ENCODE data around the gene CBX1.

CBX1 gene

GRCh38 chr17:48101012-48101720 is at the start of gene CBX1:
Gene CBX1 (minus strand): TSS chr17:48101478. CDS start chr17:48077004, 24,474 bp downstream.
- H3K27ac ChIP-seq (ENCODE audit: low read length) = peak within 1 kb of the TSS; percentile 83

DNA sequence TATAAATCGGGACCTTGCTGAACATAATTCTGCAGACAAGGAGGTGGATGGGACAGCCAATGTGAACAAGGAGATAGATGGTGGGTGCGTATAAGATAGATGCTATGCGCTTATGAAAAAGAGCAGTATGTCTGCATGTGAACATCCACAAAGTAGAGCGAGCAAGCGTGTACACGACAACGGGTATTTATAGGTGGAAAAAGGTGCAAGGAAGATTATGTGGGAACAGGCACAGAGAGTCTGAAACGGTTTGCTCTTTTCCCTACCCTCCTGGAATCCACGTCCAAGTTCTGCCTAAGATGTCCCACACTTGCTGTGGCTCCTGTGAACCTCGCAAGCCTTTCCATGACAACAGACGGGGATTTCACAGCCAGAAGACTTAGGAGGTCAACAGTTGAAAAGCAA is 49.3 kb upstream of the CBX1 start:
- H3K27me3 ChIP-seq (ENCODE audit: low read depth, low read length) = peaks cover 17% of the 10 kb centered on the region
- no peaks in the 10 kb centered on the region for H3K36me3 ChIP-seq (ENCODE audit: control insufficient read depth in 1 of 2, insufficient read depth in 2 of 2, low read length in 2 of 2)
- no peak overlapping the region for H3K27ac ChIP-seq (ENCODE audit: low read length)
- H3K4me3 ChIP-seq (ENCODE audit: low read depth in 1 of 2, low read length in 2 of 2) = no peak overlapping the region
- no peaks in the 10 kb centered on the region for H3K4me1 ChIP-seq (ENCODE audit: control insufficient read depth in 1 of 2, insufficient read depth in 2 of 2, low read length in 2 of 2)
- H3K9me3 ChIP-seq (ENCODE audit: control insufficient read depth in 1 of 2, low read length in 2 of 2) = no peaks in the 10 kb centered on the region

More at GRCh38 chr17:48101012-48101720, at the start of gene CBX1:
- H3K9me3 ChIP-seq (ENCODE audit: control insufficient read depth in 1 of 2, low read length in 2 of 2) = peaks cover 0 to 3% of the 10 kb centered on the region in 2 donors
- H3K4me3 ChIP-seq (ENCODE audit: low read depth in 1 of 2, low read length in 2 of 2) = peak within 1 kb of the TSS; percentile 69 to 94
- H3K4me1 ChIP-seq (ENCODE audit: control insufficient read depth in 1 of 2, insufficient read depth in 2 of 2, low read length in 2 of 2) = peaks cover 4% of the 10 kb centered on the region in 2 donors
- H3K36me3 ChIP-seq (ENCODE audit: control insufficient read depth in 1 of 2, insufficient read depth in 2 of 2, low read length in 2 of 2) = no peaks in the 10 kb centered on the region
- H3K27me3 ChIP-seq (ENCODE audit: low read depth, low read length) = no peaks in the 10 kb centered on the region

DNA sequence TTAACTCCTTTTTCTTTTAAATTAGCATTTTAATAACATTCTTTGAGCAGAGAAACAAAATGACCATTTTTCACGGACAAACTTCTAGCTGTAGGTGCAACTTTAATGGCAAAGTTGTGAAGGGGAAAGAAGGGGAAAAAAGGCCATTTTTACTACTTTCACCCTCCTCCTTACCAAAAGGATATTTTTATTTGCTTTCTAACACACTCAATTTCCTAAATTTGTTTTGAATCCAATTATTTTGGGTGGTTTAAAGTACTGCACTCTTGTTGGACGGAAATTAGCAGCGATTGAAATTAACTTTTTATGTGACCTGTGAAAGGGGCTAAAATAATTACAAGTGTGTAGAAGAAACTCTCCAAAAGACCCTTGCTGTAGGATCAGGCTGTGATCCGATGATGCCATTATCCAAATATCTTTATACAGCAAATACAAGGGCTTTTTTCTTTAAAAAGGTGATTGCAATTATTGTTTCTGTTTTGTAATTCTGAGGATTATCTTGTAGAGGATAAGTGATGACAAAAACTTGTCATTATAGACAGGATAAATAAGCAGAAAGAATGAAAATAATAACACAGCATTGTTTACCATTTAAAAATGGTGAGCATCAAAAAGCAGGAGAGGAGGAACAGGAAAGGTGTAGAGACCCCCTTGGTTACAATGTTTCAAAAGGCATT is 48.6 kb upstream of the CBX1 start:
- Histone ChIP-seq H3K27me3 (ENCODE audit: low read depth, low read length) (peaks cover 17% of the 10 kb centered on the region), H3K36me3 (ENCODE audit: control insufficient read depth in 1 of 2, insufficient read depth in 2 of 2, low read length in 2 of 2) (no peaks in the 10 kb centered on the region)

GRCh38 chr17:48148854-48149786 is 47.8 kb upstream of the CBX1 start:
- H3K27me3 ChIP-seq (ENCODE audit: low read depth, low read length) = peaks cover 17% of the 10 kb centered on the region
- no peaks in the 10 kb centered on the region for H3K36me3 ChIP-seq (ENCODE audit: control insufficient read depth in 1 of 2, insufficient read depth in 2 of 2, low read length in 2 of 2)
- no peak overlapping the region for H3K27ac ChIP-seq (ENCODE audit: low read length)
- H3K4me1 ChIP-seq (ENCODE audit: control insufficient read depth in 1 of 2, insufficient read depth in 2 of 2, low read length in 2 of 2) = no peaks in the 10 kb centered on the region
- no peaks in the 10 kb centered on the region for H3K9me3 ChIP-seq (ENCODE audit: control insufficient read depth in 1 of 2, low read length in 2 of 2)
- no peak overlapping the region for H3K4me3 ChIP-seq (ENCODE audit: low read depth in 1 of 2, low read length in 2 of 2)

More for the DNA sequence above, 48.6 kb upstream of the CBX1 start:
- H3K27ac ChIP-seq (ENCODE audit: low read length) = no peak overlapping the region
- H3K4me1 ChIP-seq (ENCODE audit: control insufficient read depth in 1 of 2, insufficient read depth in 2 of 2, low read length in 2 of 2) = no peaks in the 10 kb centered on the region
- no peaks in the 10 kb centered on the region for H3K9me3 ChIP-seq (ENCODE audit: control insufficient read depth in 1 of 2, low read length in 2 of 2)
- H3K4me3 ChIP-seq (ENCODE audit: low read depth in 1 of 2, low read length in 2 of 2) = no peak overlapping the region

DNA sequence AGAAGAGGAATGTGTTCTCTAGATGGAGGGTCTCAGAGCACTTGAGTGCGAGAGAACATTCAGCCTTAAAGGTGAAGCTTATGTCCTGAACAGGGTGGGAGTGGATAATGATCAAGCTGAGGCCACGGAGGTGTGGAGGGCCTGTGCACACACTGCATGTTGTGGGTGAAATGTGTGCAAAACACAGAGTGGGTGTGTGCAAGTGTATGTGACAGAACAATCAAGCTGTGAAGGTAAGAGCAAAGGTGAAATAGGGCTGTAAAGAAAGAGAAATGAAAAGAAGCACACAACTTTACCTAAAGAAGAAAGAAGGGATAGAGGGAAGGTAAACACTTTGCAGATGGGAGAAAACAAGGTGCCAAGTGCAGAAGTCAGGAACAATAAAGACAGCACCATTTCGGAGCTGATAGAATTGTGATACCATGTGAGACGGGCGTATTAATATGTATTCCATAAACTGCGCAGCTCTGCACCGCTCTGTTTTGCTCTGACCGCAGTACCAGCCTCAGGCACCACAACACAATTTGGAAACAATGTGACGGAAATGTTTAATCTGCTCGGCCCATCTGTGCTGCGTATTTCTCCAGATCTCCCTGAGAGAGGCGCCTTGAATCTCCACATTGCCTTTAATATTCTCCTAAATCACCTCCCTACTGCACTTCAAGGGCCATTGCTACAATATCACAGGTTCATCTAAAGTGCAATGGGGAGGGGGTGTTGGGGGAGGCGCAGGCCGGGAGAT is 46.9 kb upstream of the CBX1 start:
- Histone ChIP-seq H3K36me3 (ENCODE audit: control insufficient read depth in 1 of 2, insufficient read depth in 2 of 2, low read length in 2 of 2) (no peaks in the 10 kb centered on the region), H3K4me3 (ENCODE audit: low read depth in 1 of 2, low read length in 2 of 2) (no peak overlapping the region), H3K27ac (ENCODE audit: low read length) (no peak overlapping the region), H3K4me1 (ENCODE audit: control insufficient read depth in 1 of 2, insufficient read depth in 2 of 2, low read length in 2 of 2) (no peaks in the 10 kb centered on the region), H3K9me3 (ENCODE audit: control insufficient read depth in 1 of 2, low read length in 2 of 2) (no peaks in the 10 kb centered on the region), H3K27me3 (ENCODE audit: low read depth, low read length) (peaks cover 16% of the 10 kb centered on the region)

DNA sequence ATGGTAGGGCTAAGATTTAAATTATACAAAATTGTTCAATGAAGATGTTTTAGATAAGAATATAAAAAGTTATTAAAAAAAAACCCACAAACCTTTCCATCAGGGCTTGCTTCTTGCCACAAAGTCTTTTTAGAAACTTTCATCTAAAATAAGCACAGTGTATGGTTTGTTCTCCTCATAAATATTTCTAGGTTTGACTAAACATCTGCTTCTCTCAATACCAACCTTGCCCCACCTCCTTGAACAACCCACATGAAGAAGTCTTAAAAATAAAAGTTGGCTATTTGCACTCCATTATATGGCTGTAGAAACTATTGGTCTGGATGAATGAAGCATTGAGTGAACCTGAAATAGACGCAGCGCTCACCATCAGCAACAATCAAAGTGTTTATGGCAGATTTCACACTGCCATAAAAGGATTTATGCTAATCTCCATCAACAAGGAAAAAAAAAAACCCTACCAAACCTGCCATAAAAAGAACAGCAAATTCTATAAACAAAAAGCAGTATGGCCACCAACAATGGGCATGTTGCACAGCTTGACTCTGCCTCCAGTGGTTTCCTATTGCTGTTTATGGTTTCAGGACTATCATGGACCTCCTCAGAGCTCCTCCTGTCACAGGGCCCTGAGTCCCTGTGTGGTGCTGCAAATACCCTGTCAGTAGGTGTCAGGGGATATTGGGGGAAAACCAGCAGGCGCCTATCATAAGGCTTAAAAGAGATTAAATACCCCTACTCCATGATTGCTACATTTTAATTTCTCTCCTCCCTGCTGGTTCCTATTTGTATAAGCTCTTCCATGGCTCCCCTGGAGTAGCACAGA is 43.9 kb upstream of the CBX1 start:
- Histone ChIP-seq H3K36me3 (ENCODE audit: control insufficient read depth in 1 of 2, insufficient read depth in 2 of 2, low read length in 2 of 2) (no peaks in the 10 kb centered on the region), H3K27me3 (ENCODE audit: low read depth, low read length) (peaks cover 10% of the 10 kb centered on the region), H3K9me3 (ENCODE audit: control insufficient read depth in 1 of 2, low read length in 2 of 2) (no peaks in the 10 kb centered on the region), H3K4me1 (ENCODE audit: control insufficient read depth in 1 of 2, insufficient read depth in 2 of 2, low read length in 2 of 2) (no peaks in the 10 kb centered on the region), H3K27ac (ENCODE audit: low read length) (no peak overlapping the region), H3K4me3 (ENCODE audit: low read depth in 1 of 2, low read length in 2 of 2) (no peak overlapping the region)

GRCh38 chr17:48144231-48144630 is 43.0 kb upstream of the CBX1 start:
- Histone ChIP-seq H3K27ac (ENCODE audit: low read length) (no peak overlapping the region), H3K27me3 (ENCODE audit: low read depth, low read length) (peaks cover 5% of the 10 kb centered on the region), H3K36me3 (ENCODE audit: control insufficient read depth in 1 of 2, insufficient read depth in 2 of 2, low read length in 2 of 2) (no peaks in the 10 kb centered on the region), H3K4me3 (ENCODE audit: low read depth in 1 of 2, low read length in 2 of 2) (no peak overlapping the region), H3K9me3 (ENCODE audit: control insufficient read depth in 1 of 2, low read length in 2 of 2) (no peaks in the 10 kb centered on the region), H3K4me1 (ENCODE audit: control insufficient read depth in 1 of 2, insufficient read depth in 2 of 2, low read length in 2 of 2) (no peaks in the 10 kb centered on the region)

DNA sequence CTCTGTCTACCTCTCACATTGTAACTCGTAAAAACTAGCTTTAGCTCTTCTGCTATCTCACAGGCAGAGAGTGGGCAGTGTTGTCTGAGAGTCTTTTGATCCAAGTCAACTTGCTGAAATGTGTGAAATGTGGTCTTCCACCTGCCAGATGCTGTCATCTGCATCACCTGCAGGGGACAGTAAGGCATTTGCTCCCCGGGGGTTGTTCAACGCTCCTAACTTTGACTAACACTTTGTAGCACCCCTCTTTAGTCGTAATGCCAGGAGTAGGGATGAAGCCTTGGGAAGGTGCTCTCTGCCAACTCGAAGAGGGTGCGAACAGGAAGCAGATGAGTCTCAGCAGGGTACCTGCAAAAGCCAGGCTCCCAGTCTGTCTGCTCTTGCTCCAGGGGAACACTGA is 42.4 kb upstream of the CBX1 start:
- H3K36me3 ChIP-seq (ENCODE audit: control insufficient read depth in 1 of 2, insufficient read depth in 2 of 2, low read length in 2 of 2) = no peaks in the 10 kb centered on the region

DNA sequence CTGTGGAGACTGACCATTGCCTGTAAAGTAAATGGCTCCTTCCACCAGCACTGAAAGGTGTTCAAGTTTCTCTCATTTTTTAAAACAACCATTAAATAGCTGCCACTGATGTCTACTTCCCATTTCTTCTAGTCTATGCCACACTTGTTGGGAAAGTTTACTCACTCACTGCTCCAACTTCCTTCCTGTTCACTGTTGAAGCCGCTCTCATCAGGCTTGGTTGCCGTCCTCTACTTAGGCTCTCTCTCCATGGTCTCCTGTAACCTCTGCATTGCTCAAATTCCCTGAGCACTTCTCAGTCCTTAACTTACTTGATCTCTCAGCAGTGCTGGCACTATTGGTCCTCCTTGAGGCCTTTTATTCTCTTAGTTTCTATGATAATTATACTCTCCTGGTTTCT is 38.7 kb upstream of the CBX1 start:
- Histone ChIP-seq H3K36me3 (ENCODE audit: control insufficient read depth in 1 of 2, insufficient read depth in 2 of 2, low read length in 2 of 2) (no peaks in the 10 kb centered on the region), H3K27me3 (ENCODE audit: low read depth, low read length) (peaks cover 5% of the 10 kb centered on the region), H3K4me3 (ENCODE audit: low read depth in 1 of 2, low read length in 2 of 2) (no peak overlapping the region), H3K27ac (ENCODE audit: low read length) (no peak overlapping the region), H3K9me3 (ENCODE audit: control insufficient read depth in 1 of 2, low read length in 2 of 2) (no peaks in the 10 kb centered on the region), H3K4me1 (ENCODE audit: control insufficient read depth in 1 of 2, insufficient read depth in 2 of 2, low read length in 2 of 2) (no peaks in the 10 kb centered on the region)

More for the DNA sequence above, 42.4 kb upstream of the CBX1 start:
- no peaks in the 10 kb centered on the region for H3K4me1 ChIP-seq (ENCODE audit: control insufficient read depth in 1 of 2, insufficient read depth in 2 of 2, low read length in 2 of 2)
- H3K9me3 ChIP-seq (ENCODE audit: control insufficient read depth in 1 of 2, low read length in 2 of 2) = no peaks in the 10 kb centered on the region
- H3K27ac ChIP-seq (ENCODE audit: low read length) = no peak overlapping the region
- no peak overlapping the region for H3K4me3 ChIP-seq (ENCODE audit: low read depth in 1 of 2, low read length in 2 of 2)
- peaks cover 5% of the 10 kb centered on the region for H3K27me3 ChIP-seq (ENCODE audit: low read depth, low read length)

GRCh38 chr17:48137656-48138055 is 36.4 kb upstream of the CBX1 start:
- no peaks in the 10 kb centered on the region for H3K27me3 ChIP-seq (ENCODE audit: low read depth, low read length)
- no peaks in the 10 kb centered on the region for H3K36me3 ChIP-seq (ENCODE audit: control insufficient read depth in 1 of 2, insufficient read depth in 2 of 2, low read length in 2 of 2)
- no peak overlapping the region for H3K4me3 ChIP-seq (ENCODE audit: low read depth in 1 of 2, low read length in 2 of 2)
- no peaks in the 10 kb centered on the region for H3K9me3 ChIP-seq (ENCODE audit: control insufficient read depth in 1 of 2, low read length in 2 of 2)
- H3K27ac ChIP-seq (ENCODE audit: low read length) = no peak overlapping the region
- no peaks in the 10 kb centered on the region for H3K4me1 ChIP-seq (ENCODE audit: control insufficient read depth in 1 of 2, insufficient read depth in 2 of 2, low read length in 2 of 2)

Data from muscle layer of duodenum (tissue), 2 donors.